Keratinocyte (primary cell): ENCODE data around the gene TFPI. TPM values are rescaled to one million over a fixed set of nuclear protein-coding genes. Genes with fewer than 3 reads are reported as not detected.

Experiments
- DNase-seq: peaks from one replicate; pipeline ENCODE4 v3.0.0-alpha.2; 2011; ENCODE audit warnings: low read depth, missing footprints, low spot score
- FAIRE-seq: peaks from 2 replicates; lab custom pipeline; 2011; peaks lifted over from hg19 to GRCh38; lab: Jason Lieb, UNC
- H2AFZ ChIP-seq: 2 replicates; pipeline ENCODE4 v1.6.0; 2012; ENCODE audit warnings: low read length, control low read depth, inconsistent platforms; ENCODE audit not compliant: control insufficient read depth
- H3K27ac ChIP-seq: 2 replicates; pipeline ENCODE4 v1.5.1; 2011; ENCODE audit warnings: low read length; ENCODE audit not compliant: control insufficient read depth, insufficient read depth
- H3K27me3 ChIP-seq: 3 replicates; pipeline ENCODE4 v1.6.0; 2011; ENCODE audit warnings: low read length; ENCODE audit not compliant: control insufficient read depth, insufficient read depth; ENCODE audit errors: extremely low read depth
- H3K36me3 ChIP-seq, 2 experiments: 2 replicates in 1 of 2; 3 replicates in 1 of 2; pipeline ENCODE4 v1.5.1; 2011; ENCODE audit warnings: low read length in 2 of 2, mild to moderate bottlenecking in 1 of 2; ENCODE audit not compliant: control insufficient read depth in 2 of 2, insufficient read depth in 2 of 2; ENCODE audit errors: extremely low read depth in 1 of 2
- H3K4me1 ChIP-seq: 3 replicates; pipeline ENCODE4 v1.5.1; 2011; ENCODE audit warnings: low read length; ENCODE audit not compliant: control insufficient read depth, insufficient read depth; ENCODE audit errors: extremely low read depth
- H3K4me2 ChIP-seq: 3 replicates; pipeline ENCODE4 v1.6.0; 2011; ENCODE audit warnings: low read depth, low read length; ENCODE audit not compliant: control insufficient read depth, insufficient read depth; ENCODE audit errors: extremely low read depth
- H3K4me3 ChIP-seq, 3 experiments: fragments of 200-600 bp in 1 of 3; sonication (generic) in 1 of 3; 2 replicates in 2 of 3; 3 replicates in 1 of 3; pipeline ENCODE4 v1.5.1; 2011 to 2016; ENCODE audit warnings: low read length in 3 of 3, mild to moderate bottlenecking in 3 of 3, control low read depth in 2 of 3, inconsistent platforms in 1 of 3, low read depth in 1 of 3, mixed read lengths in 1 of 3, mixed run types in 1 of 3, moderate library complexity in 1 of 3; ENCODE audit not compliant: control insufficient read depth in 2 of 3, insufficient read depth in 2 of 3; ENCODE audit errors: extremely low read depth in 1 of 3
- H3K79me2 ChIP-seq: 2 replicates; pipeline ENCODE4 v1.6.0; 2012; ENCODE audit warnings: low read length; ENCODE audit not compliant: control insufficient read depth, insufficient read depth
- H3K9ac ChIP-seq: 3 replicates; pipeline ENCODE4 v1.6.0; 2011; ENCODE audit warnings: low read length; ENCODE audit not compliant: control insufficient read depth, insufficient read depth; ENCODE audit errors: extremely low read depth
- H3K9me1 ChIP-seq: 3 replicates; pipeline ENCODE4 v1.6.0; 2011; ENCODE audit warnings: low read length; ENCODE audit not compliant: control insufficient read depth, insufficient read depth; ENCODE audit errors: extremely low read depth
- H3K9me3 ChIP-seq: 2 replicates; pipeline ENCODE4 v1.5.1; 2012; ENCODE audit warnings: low read depth, low read length; ENCODE audit not compliant: control insufficient read depth
- H4K20me1 ChIP-seq: 3 replicates; pipeline ENCODE4 v1.6.0; 2011; ENCODE audit warnings: low read length; ENCODE audit not compliant: control insufficient read depth, insufficient read depth; ENCODE audit errors: extremely low read depth
- EZH2 ChIP-seq: IDR thresholded peaks from one replicate; pipeline ENCODE4 v1.6.1; 2012; ENCODE audit warnings: inconsistent platforms, mild to moderate bottlenecking, low read length, moderate library complexity
- dilution Hi-C: fragments of 300-500 bp; cut with MboI; formaldehyde crosslinking; loops from one replicate; pipeline ENCODE4 v1.7.0; 2020; ENCODE audit warnings: low sequenced_read_pairs; ENCODE audit not compliant: extremely low pct_ligation_motif_present
- polyA plus RNA-seq, 5 experiments: library from polyadenylated mRNA; depleted of rRNA in 3 of 5; stranded (reverse) in 3 of 5; stranded (forward) in 1 of 5; unstranded in 1 of 5; fragments of >200 nt; gene quantifications; 1 replicate in 1 of 5; 2 replicates in 3 of 5; 3 replicates in 1 of 5; pipeline versions ENCODE4 v1.2.1 to v1.2.3, GENCODE V29; 2011 to 2012; ENCODE audit warnings: missing spikeins in 2 of 5, low read depth in 1 of 5, low replicate concordance in 1 of 5
- TF ChIP-seq, protein P1 (sequence below), 3 experiments: IDR thresholded peaks in 1 of 3; conservative IDR thresholded peaks in 1 of 3; optimal IDR thresholded peaks in 1 of 3; 2 replicates in 2 of 3; 3 replicates in 1 of 3; pipeline versions ENCODE3 to v1.5.1; 2011; ENCODE audit warnings: low read length in 3 of 3, mild to moderate bottlenecking in 3 of 3, moderate library complexity in 2 of 3, control low read depth in 1 of 3, inconsistent platforms in 1 of 3; ENCODE audit not compliant: insufficient read depth in 2 of 3; ENCODE audit errors: extremely low read depth in 1 of 3

Gene TFPI
- polyA plus RNA-seq, 1 donor (not counting 4 experiments of a cell fraction or from before 2014, with no cell fraction given), result 1.1 TPM

DNA sequence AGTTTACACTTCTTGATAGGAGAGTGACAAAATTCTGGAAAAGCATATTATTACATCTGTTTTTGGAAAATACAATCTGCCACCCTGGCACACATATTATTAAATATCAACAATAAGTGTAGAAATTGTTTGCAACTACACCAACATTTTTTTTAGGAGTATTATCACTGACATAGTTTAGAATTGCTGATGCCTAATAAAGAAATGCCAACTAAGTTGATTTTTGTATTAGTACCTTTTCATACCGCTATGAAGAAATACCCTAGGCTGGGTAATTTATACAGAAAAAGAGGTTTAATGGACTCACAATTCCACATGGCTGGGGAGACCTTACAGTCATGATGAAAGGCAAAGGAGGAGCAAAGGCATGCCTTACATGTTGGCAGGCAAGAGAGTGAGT is 35.9 kb upstream of the TFPI start:
- dilution Hi-C loops, result no loop called here
- H3K4me3 ChIP-seq, result no peak overlapping the region
- DNase-seq (no peak), FAIRE-seq (no peak)
- no peak overlapping the region for H2AFZ ChIP-seq
- no peaks in the 10 kb centered on the region for H3K9me3 ChIP-seq
- H4K20me1 ChIP-seq, result no peaks in the 10 kb centered on the region
- no peak overlapping the region for H3K4me2 ChIP-seq
- H3K36me3 ChIP-seq, result no peaks in the 10 kb centered on the region
- TF ChIP-seq EZH2, result no peak
- TF ChIP-seq, protein P1, sequence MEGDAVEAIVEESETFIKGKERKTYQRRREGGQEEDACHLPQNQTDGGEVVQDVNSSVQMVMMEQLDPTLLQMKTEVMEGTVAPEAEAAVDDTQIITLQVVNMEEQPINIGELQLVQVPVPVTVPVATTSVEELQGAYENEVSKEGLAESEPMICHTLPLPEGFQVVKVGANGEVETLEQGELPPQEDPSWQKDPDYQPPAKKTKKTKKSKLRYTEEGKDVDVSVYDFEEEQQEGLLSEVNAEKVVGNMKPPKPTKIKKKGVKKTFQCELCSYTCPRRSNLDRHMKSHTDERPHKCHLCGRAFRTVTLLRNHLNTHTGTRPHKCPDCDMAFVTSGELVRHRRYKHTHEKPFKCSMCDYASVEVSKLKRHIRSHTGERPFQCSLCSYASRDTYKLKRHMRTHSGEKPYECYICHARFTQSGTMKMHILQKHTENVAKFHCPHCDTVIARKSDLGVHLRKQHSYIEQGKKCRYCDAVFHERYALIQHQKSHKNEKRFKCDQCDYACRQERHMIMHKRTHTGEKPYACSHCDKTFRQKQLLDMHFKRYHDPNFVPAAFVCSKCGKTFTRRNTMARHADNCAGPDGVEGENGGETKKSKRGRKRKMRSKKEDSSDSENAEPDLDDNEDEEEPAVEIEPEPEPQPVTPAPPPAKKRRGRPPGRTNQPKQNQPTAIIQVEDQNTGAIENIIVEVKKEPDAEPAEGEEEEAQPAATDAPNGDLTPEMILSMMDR (optimal IDR thresholded peaks at IDR 0.05 in 1 of 3, IDR thresholded peaks at IDR 0.05 in 1 of 3, conservative IDR thresholded peaks at IDR 0.05 in 1 of 3; ENCODE audit: extremely low read depth in 1 of 3, insufficient read depth in 2 of 3, low read length in 3 of 3), result no peak
- no peaks in the 10 kb centered on the region for H3K9me1 ChIP-seq
- H3K27me3 ChIP-seq, result no peaks in the 10 kb centered on the region
- H3K27ac ChIP-seq, result no peak overlapping the region
- H3K4me1 ChIP-seq, result peaks cover 6% of the 10 kb centered on the region
- H3K9ac ChIP-seq, result no peak overlapping the region
- no peaks in the 10 kb centered on the region for H3K79me2 ChIP-seq

DNA sequence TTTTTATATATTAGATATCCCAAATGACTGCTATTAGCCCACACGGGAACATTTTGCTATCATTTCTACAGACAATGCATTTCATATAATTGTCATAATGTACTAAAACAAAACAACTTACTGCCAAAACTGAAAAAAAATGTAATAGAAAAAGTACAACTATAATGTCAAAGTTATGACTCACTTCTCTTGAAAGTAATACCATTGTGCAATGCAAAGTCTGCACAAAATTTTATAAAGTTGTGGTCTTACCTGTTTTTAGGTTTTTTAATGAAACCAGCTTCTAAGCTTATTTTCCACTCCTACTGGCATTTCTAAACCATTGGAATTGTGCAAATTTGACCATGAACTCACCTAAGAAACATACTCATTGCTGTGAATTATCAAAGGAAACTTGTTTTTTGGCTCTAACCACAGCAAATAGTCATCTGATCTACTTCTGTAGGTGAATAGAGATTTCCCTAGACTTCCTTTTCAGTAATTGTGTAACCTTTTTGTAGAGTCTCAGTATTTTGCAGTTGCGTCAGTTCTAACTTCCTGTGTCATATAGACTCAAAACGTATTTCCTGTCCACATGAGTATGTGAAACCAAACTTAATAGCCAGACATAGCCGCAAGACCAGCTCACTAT is 31.9 kb upstream of the TFPI start:
- H3K9me1 ChIP-seq, result no peaks in the 10 kb centered on the region
- no peak overlapping the region for H3K4me3 ChIP-seq
- H3K27me3 ChIP-seq, result no peaks in the 10 kb centered on the region
- H3K4me1 ChIP-seq, result peaks cover 6% of the 10 kb centered on the region
- no peaks in the 10 kb centered on the region for H4K20me1 ChIP-seq
- DNase-seq (peak; percentile 1), FAIRE-seq (no peak)
- no peaks in the 10 kb centered on the region for H3K79me2 ChIP-seq
- H3K9ac ChIP-seq, result no peak overlapping the region
- no peak overlapping the region for H2AFZ ChIP-seq
- dilution Hi-C loops, result no loop called here
- no peak overlapping the region for H3K27ac ChIP-seq
- TF ChIP-seq, protein P1 (optimal IDR thresholded peaks at IDR 0.05 in 1 of 3, IDR thresholded peaks at IDR 0.05 in 1 of 3, conservative IDR thresholded peaks at IDR 0.05 in 1 of 3; ENCODE audit: extremely low read depth in 1 of 3, insufficient read depth in 2 of 3, low read length in 3 of 3), result no peak
- no peak for TF ChIP-seq EZH2
- H3K4me2 ChIP-seq, result no peak overlapping the region
- H3K9me3 ChIP-seq, result no peaks in the 10 kb centered on the region
- no peaks in the 10 kb centered on the region for H3K36me3 ChIP-seq
